T-helper 1 cell treated with Interleukin-12 subunit alpha and Interleukin-12 subunit beta and Interleukin-4 antibody, amounts not matched to agents 30 μg/mL and 1 μg/mL, for 36 hours (primary cell): Measurements from ENCODE around the gene DNAL4.

Experiments
- H3K27ac Mint-ChIP-seq: one replicate; pipeline ENCODE4 v1.8.0; 2021; ENCODE audit warnings: mild to moderate bottlenecking, mixed read lengths
- H3K27me3 Mint-ChIP-seq: one replicate; pipeline ENCODE4 v1.8.0; 2021; ENCODE audit warnings: low read depth, mixed read lengths
- H3K36me3 Mint-ChIP-seq: one replicate; pipeline ENCODE4 v1.8.0; 2021; ENCODE audit warnings: low read depth, mixed read lengths
- H3K4me1 Mint-ChIP-seq: one replicate; pipeline ENCODE4 v1.8.0; 2021; ENCODE audit warnings: low read depth, mixed read lengths
- H3K4me3 Mint-ChIP-seq: one replicate; pipeline ENCODE4 v1.8.0; 2021; ENCODE audit warnings: mild to moderate bottlenecking, moderate library complexity, mixed read lengths
- H3K9me3 Mint-ChIP-seq: one replicate; pipeline ENCODE4 v1.8.0; 2021; ENCODE audit warnings: mixed read lengths

DNAL4 gene, protein sequence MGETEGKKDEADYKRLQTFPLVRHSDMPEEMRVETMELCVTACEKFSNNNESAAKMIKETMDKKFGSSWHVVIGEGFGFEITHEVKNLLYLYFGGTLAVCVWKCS

DNA sequence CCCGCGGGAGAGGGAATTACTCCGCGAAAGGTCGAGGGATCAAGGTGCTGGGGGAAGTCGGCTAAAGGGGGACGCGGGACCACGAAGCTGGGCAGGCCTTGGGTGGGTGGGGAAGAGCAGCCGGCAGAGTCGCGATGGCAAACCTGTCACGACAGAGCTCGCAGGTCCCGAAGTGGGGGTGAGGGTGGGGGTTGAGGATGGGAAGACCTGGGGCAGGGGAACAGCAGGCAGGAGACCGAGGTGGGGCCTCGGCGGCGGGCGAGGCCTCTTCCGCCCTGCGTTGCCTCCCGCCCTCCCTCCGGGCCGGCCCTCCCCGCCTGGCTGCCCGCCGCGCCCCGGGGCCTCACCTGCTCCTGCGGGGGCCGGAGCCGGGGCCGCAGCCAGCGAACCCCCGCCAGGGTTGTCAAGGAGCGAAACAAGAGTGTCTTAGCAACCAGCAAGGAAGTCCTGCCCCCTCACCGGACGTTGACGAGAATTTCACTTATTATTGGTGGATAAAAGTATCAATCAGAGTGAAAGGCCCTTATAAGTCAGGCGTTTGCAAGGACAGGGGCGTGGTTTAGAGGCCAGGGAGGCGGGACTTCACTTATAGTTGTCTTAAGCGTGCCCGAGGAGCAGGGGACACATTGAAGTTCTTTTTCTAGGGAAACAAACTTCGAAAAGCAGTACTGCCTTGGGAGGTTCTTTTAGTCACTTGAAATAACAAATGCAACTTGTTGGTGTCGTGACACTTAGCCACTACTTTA, at the start of gene DNAL4:
Gene DNAL4, minus strand, starts transcription at position 423 of the 746 bp plus-strand sequence. CDS start 11,412 bp downstream, outside the sequence.
- Mint-ChIP-seq H3K36me3 (peaks cover 2% of the 10 kb centered on the region), H3K9me3 (peaks cover 2% of the 10 kb centered on the region), H3K4me1 (peaks cover 24% of the 10 kb centered on the region), H3K27ac (peak within 1 kb of the TSS; percentile 68), H3K27me3 (peaks cover 15% of the 10 kb centered on the region), H3K4me3 (peak within 1 kb of the TSS; percentile 88)

- Mint-ChIP-seq H3K4me1 (peaks cover 10% of the 10 kb centered on the region), H3K27ac (no peak overlapping the region), H3K4me3 (no peak overlapping the region), H3K27me3 (peaks cover 66% of the 10 kb centered on the region), H3K9me3 (no peaks in the 10 kb centered on the region), H3K36me3 (no peaks in the 10 kb centered on the region)
These were observed 49.3 kb upstream of the DNAL4 start for GRCh38 chr22:38843201-38843656.

GRCh38 chr22:38842512-38843200, 48.7 kb upstream of the DNAL4 start:
- Mint-ChIP-seq H3K27ac (peak overlapping the region; percentile 70), H3K36me3 (no peaks in the 10 kb centered on the region), H3K27me3 (peaks cover 65% of the 10 kb centered on the region), H3K4me3 (peak overlapping the region; percentile 77), H3K4me1 (peaks cover 10% of the 10 kb centered on the region), H3K9me3 (no peaks in the 10 kb centered on the region)

DNA sequence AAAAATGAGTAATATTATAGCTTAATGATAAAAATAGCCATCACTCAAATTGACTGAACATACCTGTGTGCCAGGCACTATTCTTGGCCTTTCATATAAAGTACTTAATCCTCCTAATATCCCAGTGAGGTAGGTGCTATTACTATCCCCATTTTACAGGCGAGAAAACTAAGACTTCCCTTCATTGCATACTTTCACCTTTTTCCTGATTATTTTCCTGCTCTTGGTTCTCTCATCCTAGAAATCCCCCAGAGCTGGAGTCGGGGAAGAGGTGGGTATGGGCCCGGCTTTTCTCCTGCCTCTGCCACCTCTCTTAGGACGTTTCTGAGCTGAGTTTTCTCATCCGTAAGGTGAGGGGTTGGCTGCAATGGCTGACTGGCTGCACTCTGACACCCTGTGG, 47.7 kb upstream of the DNAL4 start:
- peaks cover 55% of the 10 kb centered on the region for H3K27me3 Mint-ChIP-seq
- H3K27ac Mint-ChIP-seq = no peak overlapping the region
- H3K4me3 Mint-ChIP-seq = no peak overlapping the region
- H3K9me3 Mint-ChIP-seq = no peaks in the 10 kb centered on the region
- H3K4me1 Mint-ChIP-seq = peaks cover 10% of the 10 kb centered on the region
- H3K36me3 Mint-ChIP-seq = no peaks in the 10 kb centered on the region

DNA sequence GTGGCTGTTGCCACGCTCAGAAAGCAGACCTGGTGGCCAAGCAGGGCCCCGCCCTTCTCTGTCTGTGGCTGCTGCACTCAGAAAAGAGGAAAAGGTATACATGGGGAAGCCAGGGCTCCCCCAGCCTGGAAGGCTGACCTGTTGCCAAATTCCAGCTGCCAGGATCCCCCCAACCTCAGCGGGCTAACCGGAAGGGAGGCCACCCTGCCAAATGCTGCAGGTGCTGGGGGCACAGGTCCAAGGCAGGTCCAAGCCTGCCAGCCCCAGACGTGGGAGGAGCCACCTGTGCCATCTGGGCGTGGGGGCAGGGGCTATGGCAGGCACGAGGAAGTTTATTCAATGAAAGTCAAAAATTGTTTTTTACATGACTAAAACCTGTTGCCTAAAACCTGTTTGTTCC, 47.3 kb upstream of the DNAL4 start:
- Mint-ChIP-seq H3K27me3 (peaks cover 51% of the 10 kb centered on the region), H3K27ac (no peak overlapping the region), H3K4me3 (no peak overlapping the region)

DNA sequence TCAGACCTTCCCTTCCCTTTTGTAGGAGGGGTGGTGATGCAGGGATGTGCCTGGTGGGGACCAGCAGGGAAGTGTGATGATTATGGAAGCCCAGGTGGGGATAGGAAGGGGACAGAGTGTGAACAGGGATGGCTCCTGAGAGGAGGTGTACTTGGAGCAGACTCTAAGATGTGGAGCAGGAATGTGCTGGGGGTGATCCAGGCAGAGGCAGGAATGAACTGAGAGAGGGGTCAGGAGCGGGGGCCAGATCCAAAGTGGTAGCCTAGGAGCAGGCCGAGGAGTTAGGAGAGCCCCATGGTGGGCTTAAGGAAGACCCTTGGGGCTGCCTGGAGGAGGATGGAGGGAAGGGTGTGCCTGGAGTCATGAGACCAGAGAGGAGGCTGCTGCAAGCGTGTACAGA, 46.2 kb upstream of the DNAL4 start:
- Mint-ChIP-seq H3K4me1 (peaks cover 10% of the 10 kb centered on the region), H3K27me3 (peaks cover 42% of the 10 kb centered on the region), H3K4me3 (peak overlapping the region; percentile 2), H3K9me3 (no peaks in the 10 kb centered on the region), H3K27ac (no peak overlapping the region), H3K36me3 (no peaks in the 10 kb centered on the region)

More for the DNA sequence above, 47.3 kb upstream of the DNAL4 start:
- no peaks in the 10 kb centered on the region for H3K9me3 Mint-ChIP-seq
- H3K4me1 Mint-ChIP-seq = peaks cover 10% of the 10 kb centered on the region
- H3K36me3 Mint-ChIP-seq = no peaks in the 10 kb centered on the region

DNA sequence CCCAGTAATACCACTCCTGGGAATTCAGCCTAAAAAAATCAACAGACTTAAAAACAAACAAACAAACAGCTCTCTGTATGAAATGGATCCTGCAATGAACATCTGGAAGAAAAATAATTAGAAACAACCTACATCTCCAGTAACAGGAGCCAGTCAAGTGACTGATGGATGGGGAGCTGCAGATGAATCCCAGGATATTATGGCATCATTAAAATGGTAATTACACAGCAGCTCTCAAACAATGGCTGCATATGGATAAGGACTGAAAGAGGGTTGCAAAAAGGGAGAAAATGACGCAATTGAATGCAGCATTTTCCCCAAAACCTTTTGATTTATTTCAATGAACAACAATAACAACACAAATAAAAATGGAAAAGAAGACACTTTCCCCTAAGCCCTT, 45.7 kb upstream of the DNAL4 start:
- Mint-ChIP-seq H3K27ac (no peak overlapping the region), H3K9me3 (no peaks in the 10 kb centered on the region), H3K4me1 (peaks cover 10% of the 10 kb centered on the region), H3K27me3 (peaks cover 37% of the 10 kb centered on the region), H3K36me3 (no peaks in the 10 kb centered on the region), H3K4me3 (no peak overlapping the region)

DNA sequence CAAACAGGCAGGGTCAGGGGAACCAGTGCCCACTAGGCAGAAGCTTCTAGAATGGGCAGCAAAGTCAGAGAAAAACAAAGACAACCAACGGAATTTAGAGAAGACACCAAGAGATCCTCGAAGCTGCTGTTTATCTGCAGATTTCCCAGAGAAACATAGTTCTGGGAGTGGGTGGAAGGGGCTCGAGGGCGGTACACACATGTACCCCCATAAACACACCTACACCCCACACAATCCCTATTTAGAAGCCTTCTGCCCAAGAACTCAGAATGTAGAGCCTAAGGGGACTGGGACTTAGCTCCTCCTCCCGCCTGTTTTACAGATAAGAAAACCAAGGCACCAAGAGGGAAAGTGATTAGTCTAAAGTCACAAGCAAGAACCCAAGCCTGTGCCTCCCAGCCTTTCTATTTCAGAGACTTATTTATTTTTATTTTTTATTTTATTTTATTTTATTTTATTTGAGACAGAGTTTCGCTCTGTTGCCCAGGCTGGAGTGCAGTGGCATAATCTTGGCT, 43.5 kb upstream of the DNAL4 start:
- Mint-ChIP-seq H3K27me3 (peaks cover 27% of the 10 kb centered on the region), H3K9me3 (no peaks in the 10 kb centered on the region), H3K4me3 (no peak overlapping the region), H3K27ac (no peak overlapping the region), H3K4me1 (peaks cover 2% of the 10 kb centered on the region), H3K36me3 (no peaks in the 10 kb centered on the region)

DNA sequence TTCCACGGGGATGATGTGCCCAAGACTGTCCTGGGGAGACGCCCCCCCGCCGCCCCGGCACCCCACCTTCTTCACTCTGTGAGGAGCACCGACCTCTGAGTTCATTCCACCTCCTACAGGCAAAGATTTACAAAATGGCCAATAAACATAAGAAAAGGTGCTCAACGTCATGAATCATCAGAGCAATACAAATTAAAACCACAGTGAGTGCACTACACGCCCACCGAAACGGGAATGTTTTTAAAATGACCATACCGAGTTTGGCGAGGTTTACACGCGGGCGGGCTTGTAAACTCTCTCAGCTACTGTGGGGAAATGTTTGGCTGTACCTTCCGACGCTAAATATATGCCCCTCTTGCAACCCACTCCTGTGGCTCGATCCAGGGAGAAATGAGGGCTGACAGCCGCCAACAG, 42.0 kb upstream of the DNAL4 start:
- Mint-ChIP-seq H3K27me3 (peaks cover 15% of the 10 kb centered on the region), H3K4me3 (no peak overlapping the region), H3K9me3 (no peaks in the 10 kb centered on the region), H3K36me3 (no peaks in the 10 kb centered on the region), H3K4me1 (no peaks in the 10 kb centered on the region), H3K27ac (no peak overlapping the region)

GRCh38 chr22:38834991-38835390, 41.0 kb upstream of the DNAL4 start:
- no peak overlapping the region for H3K27ac Mint-ChIP-seq

DNA sequence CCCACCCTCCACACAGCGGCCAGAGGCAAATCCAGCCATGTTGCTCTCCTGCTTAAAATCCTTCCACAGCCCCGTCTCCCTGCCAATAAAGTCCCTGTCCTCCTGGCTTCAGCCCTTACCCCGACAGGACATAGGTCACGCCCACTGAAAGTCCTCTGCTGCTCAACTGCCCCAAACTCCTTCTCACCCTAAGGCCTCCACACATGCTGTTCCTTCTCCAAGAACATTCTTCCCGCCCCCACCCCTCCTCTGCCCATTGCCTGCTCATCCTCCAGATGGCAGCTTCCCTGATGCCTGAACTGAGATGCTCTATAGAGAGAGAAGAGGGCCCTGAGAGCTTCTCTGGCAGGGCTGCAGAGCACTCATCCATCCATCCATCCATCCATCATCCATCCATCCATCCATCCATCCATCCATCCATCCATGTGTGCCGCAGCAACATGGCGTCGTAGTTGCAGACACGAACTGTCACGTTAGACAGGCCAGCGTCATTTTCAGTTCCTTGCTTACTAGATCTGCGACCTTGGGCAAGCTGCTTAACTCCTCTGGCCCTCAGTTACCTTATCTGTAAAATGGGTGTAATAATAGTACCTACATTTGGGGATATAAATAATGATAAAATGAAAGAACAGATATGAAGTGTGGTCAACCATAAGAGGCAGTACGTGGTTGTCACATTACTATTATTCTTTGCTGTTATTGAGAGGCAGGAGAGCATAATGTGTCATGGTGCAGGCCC, 40.4 kb upstream of the DNAL4 start:
- Mint-ChIP-seq H3K9me3 (no peaks in the 10 kb centered on the region), H3K4me1 (no peaks in the 10 kb centered on the region), H3K27ac (no peak overlapping the region), H3K36me3 (no peaks in the 10 kb centered on the region), H3K27me3 (no peaks in the 10 kb centered on the region), H3K4me3 (no peak overlapping the region)

More at GRCh38 chr22:38834991-38835390, 41.0 kb upstream of the DNAL4 start:
- Mint-ChIP-seq H3K36me3 (no peaks in the 10 kb centered on the region), H3K4me1 (no peaks in the 10 kb centered on the region), H3K9me3 (no peaks in the 10 kb centered on the region), H3K27me3 (peaks cover 6% of the 10 kb centered on the region), H3K4me3 (no peak overlapping the region)

GRCh38 chr22:38833061-38833460, 39.1 kb upstream of the DNAL4 start:
- Mint-ChIP-seq H3K4me3 (no peak overlapping the region), H3K4me1 (no peaks in the 10 kb centered on the region), H3K27ac (no peak overlapping the region), H3K27me3 (no peaks in the 10 kb centered on the region), H3K36me3 (no peaks in the 10 kb centered on the region), H3K9me3 (no peaks in the 10 kb centered on the region)

DNA sequence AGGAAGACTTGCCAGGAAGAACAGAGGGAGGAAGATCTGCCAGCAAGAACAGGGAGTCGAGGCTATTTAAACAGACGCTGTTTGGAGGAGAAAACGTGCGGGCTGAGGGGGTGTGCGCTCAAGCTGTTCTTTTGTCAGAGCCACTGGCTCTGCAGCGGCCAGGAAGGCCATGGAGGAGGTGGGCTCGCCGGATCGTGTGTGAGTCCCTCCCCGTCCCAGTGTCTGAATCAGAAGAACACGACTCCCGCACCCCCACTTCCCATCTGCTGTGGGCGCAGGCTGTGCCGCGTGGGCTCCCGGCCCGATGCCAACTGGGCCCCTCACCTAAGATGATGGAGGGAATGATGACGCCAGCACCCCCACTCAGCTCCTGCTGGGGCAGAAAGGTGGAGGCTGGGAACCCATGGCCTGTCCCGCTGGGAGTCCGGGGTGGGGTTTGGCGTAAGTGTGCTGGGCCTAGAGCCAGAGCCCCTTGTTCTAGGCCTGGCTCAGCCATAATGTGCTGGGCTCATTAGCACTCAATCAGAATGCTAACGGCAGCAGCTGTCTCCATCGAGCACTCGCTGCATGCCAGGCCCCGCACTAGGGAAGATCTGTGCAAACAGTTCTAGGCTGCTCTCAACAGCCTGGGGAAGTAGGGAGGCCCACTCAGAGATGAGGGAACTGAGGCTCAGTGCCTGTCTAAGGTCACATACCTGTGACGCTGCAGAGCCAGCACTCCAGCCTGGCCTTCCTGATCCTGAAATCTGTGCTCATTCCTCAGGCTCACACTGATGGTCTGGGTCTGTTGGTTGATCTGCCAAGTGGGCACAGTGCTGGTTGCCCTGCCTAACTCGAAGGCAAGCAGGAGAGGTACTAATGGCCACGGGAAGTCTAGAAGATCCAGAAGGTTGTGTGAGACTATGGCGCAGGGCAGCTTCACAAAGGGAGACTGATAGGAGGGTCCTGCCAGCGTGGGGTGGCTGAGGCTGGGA, 38.3 kb upstream of the DNAL4 start:
- Mint-ChIP-seq H3K27me3 (no peaks in the 10 kb centered on the region), H3K9me3 (no peaks in the 10 kb centered on the region), H3K36me3 (no peaks in the 10 kb centered on the region), H3K4me3 (no peak overlapping the region), H3K4me1 (no peaks in the 10 kb centered on the region), H3K27ac (no peak overlapping the region)
